K562 (cell line): ENCODE results near the gene HDAC1. TPM values are rescaled to one million over a fixed set of nuclear protein-coding genes. Genes with fewer than 3 reads are reported as not detected.

Source experiments
- ATAC-seq: fragments of 200-7000 bp; cut with Tn5 transposase; 3 replicates; pipeline ENCODE4 v1.9.1; 2020; ENCODE audit warnings: moderate library complexity
- BruUV-seq: library from RNA; stranded (reverse); fragments of 400-500 nt; replicated peaks from 2 replicates; lab custom pipeline; 2021; lab: Mats Ljungman, UMichigan
- CTCF ChIA-PET: fragments of 300-600 bp; formaldehyde crosslinking; extraction: SDS; loops from one replicate; lab custom pipeline; 2021; ENCODE audit warnings: low intra/inter-chr PET ratio; lab: Yijun Ruan, JAX
- POLR2A ChIA-PET: fragments of 300-600, 350-650 bp; sonication (Branson Sonifier 250); formaldehyde crosslinking; extraction: SDS; loops from one replicate; lab custom pipeline; 2021; ENCODE audit warnings: antibody characterized with exemption, inconsistent platforms; lab: Yijun Ruan, JAX
- DNase-seq, 4 experiments: peaks; one replicate each; pipeline versions ENCODE4 v3.0.0 to v3.0.0-alpha.2; 2011 to 2018; ENCODE audit warnings: low spot score in 3 of 4, mixed read lengths in 3 of 4; ENCODE audit errors: extremely low read depth in 1 of 4
- FAIRE-seq: peaks from 2 replicates; lab custom pipeline; 2011; peaks lifted over from hg19 to GRCh38; lab: Jason Lieb, UNC
- H2AFZ ChIP-seq: 2 replicates; pipeline ENCODE4 v1.6.0; 2011; ENCODE audit warnings: low read depth, low read length, control low read depth, inconsistent platforms
- H3K27ac ChIP-seq: fragments of 200-600 bp; 3 replicates; pipeline ENCODE4 v1.8.0; 2011; ENCODE audit warnings: low read depth, mild to moderate bottlenecking, control low read depth, inconsistent platforms, low read length, moderate library complexity, mixed read lengths; ENCODE audit errors: extremely low read depth
- H3K27me3 ChIP-seq, 2 experiments: fragments of 300-600 bp in 1 of 2; 2 replicates in 1 of 2; 3 replicates in 1 of 2; pipeline versions ENCODE4 v1.6.0 to v1.8.0; 2011; ENCODE audit warnings: inconsistent platforms in 2 of 2, low read length in 2 of 2, mild to moderate bottlenecking in 1 of 2, mixed read lengths in 1 of 2, moderate library complexity in 1 of 2; ENCODE audit not compliant: control insufficient read depth in 2 of 2, insufficient read depth in 2 of 2
- H3K36me3 ChIP-seq: fragments of 300-600 bp; 3 replicates; pipeline ENCODE4 v1.8.0; 2011; ENCODE audit warnings: mild to moderate bottlenecking, low read length, inconsistent platforms; ENCODE audit not compliant: control insufficient read depth, insufficient read depth
- H3K4me1 ChIP-seq, 2 experiments: fragments of 200-600 bp in 1 of 2; replicated peaks in 1 of 2; 2 replicates in 1 of 2; 3 replicates in 1 of 2; pipeline versions ENCODE4 v1.5.1 to v1.8.0; 2011; ENCODE audit warnings: inconsistent platforms in 2 of 2, low read length in 2 of 2, mild to moderate bottlenecking in 1 of 2, mixed read lengths in 1 of 2, moderate library complexity in 1 of 2; ENCODE audit not compliant: control insufficient read depth in 2 of 2, insufficient read depth in 2 of 2
- H3K4me2 ChIP-seq: 2 replicates; pipeline ENCODE4 v1.6.1; 2011; ENCODE audit warnings: low read length, control low read depth, inconsistent platforms, mixed read lengths; ENCODE audit not compliant: insufficient read depth
- H3K4me3 ChIP-seq: fragments of 200-600 bp; sonication (generic), shearing (Covaris generic); 2 replicates; pipeline ENCODE4 v1.5.1; 2016; ENCODE audit warnings: control low read depth, inconsistent platforms
- H3K79me2 ChIP-seq: fragments of 200-600 bp; 3 replicates; pipeline ENCODE4 v1.8.0; 2011; ENCODE audit warnings: low read length, inconsistent platforms; ENCODE audit not compliant: control insufficient read depth, insufficient read depth
- H3K9ac ChIP-seq, 2 experiments: 2 replicates each; pipeline versions ENCODE4 v1.6.0 to v1.6.1; 2011; ENCODE audit warnings: low read depth in 2 of 2, low read length in 2 of 2, control low read depth in 1 of 2, inconsistent platforms in 1 of 2, mild to moderate bottlenecking in 1 of 2, mixed read lengths in 1 of 2; ENCODE audit not compliant: insufficient read depth in 1 of 2
- H3K9me1 ChIP-seq: one replicate; pipeline ENCODE4 v1.6.0; 2011; ENCODE audit warnings: inconsistent platforms, mild to moderate bottlenecking, low read length, moderate library complexity; ENCODE audit not compliant: control insufficient read depth, insufficient read depth
- H3K9me3 ChIP-seq: replicated peaks from 2 replicates; pipeline ENCODE4 v1.5.1; 2011; ENCODE audit warnings: low read depth, low read length, inconsistent platforms; ENCODE audit not compliant: control insufficient read depth, insufficient read depth
- H4K20me1 ChIP-seq: replicated peaks from 2 replicates; pipeline ENCODE4 v1.6.1; 2011; ENCODE audit warnings: low read length, inconsistent platforms, mixed read lengths; ENCODE audit not compliant: control insufficient read depth, insufficient read depth
- CC2D1A ChIP-seq: fragments of 450-650 bp; IDR thresholded peaks from 2 replicates; pipeline ENCODE4 v1.6.1; 2017; ENCODE audit warnings: mild to moderate bottlenecking
- POLR2B ChIP-seq: fragments of 450-650 bp; IDR thresholded peaks from 2 replicates; pipeline ENCODE4 v1.6.1; 2018; ENCODE audit warnings: low read depth; ENCODE audit not compliant: partially characterized antibody
- SMAD1 ChIP-seq: fragments of 150-350 bp; IDR thresholded peaks from 2 replicates; pipeline ENCODE4 v1.6.1; 2014; ENCODE audit warnings: low read length, low read depth; ENCODE audit not compliant: partially characterized antibody
- ZNF586 ChIP-seq: fragments of 450-650 bp; formaldehyde crosslinking; conservative IDR thresholded peaks from 2 replicates; pipeline ENCODE4 v1.4.0; 2020; ENCODE audit warnings: mild to moderate bottlenecking, moderate library complexity
- ZNF76 ChIP-seq: fragments of 250-450 bp; sonication (Bioruptor Pico); IDR thresholded peaks from 2 replicates; pipeline ENCODE4 v1.4.0; 2020; ENCODE audit warnings: mild to moderate bottlenecking, moderate library complexity, borderline replicate concordance
- WGBS: fragments of 100-300 bp; shearing (Covaris generic); methylation state at CpG from one replicate; pipeline ENCODE4 v1.1.6; 2016; ENCODE audit warnings: low coverage, mixed read lengths; ENCODE audit not compliant: insufficient coverage; ENCODE audit errors: missing lambda C conversion rate; 5-methylcytosine and 5-hydroxymethylcytosine counted together
- in situ Hi-C: fragments of 300-500 bp; cut with MboI; formaldehyde crosslinking; loops from 4 replicates; pipeline ENCODE4 v1.15.0; 2018; ENCODE audit warnings: inconsistent platforms, mixed read lengths
- intact Hi-C: fragments of 100-400 bp; cut with micrococcal nuclease; formaldehyde crosslinking; loops from 2 replicates; pipeline ENCODE4 v1.14.2; 2022
- polyA plus RNA-seq, 8 experiments: library from polyadenylated mRNA; depleted of rRNA in 4 of 8; stranded (reverse) in 5 of 8; unstranded in 3 of 8; fragments of >200 nt; fragmentation: Nextera tagmentation in 2 of 8; fragmentation: Illumina TruSeq in 1 of 8; extraction: Ambion mirVana in 2 of 8; extraction: Trizol in 1 of 8; gene quantifications; 2 replicates each; pipeline versions ENCODE4 v1.2.1 to v1.2.3, GENCODE V29; 2011 to 2014; ENCODE audit warnings: inconsistent platforms in 1 of 8, missing spikeins in 1 of 8
- total RNA-seq, 7 experiments: library from RNA; depleted of rRNA in 6 of 7; stranded (reverse); fragments of >200 nt in 6 of 7; fragmentation: Illumina TruSeq in 2 of 7; extraction: Trizol in 2 of 7; gene quantifications; 2 replicates each; pipeline versions ENCODE4 v1.2.1 to v1.2.3, GENCODE V29; 2011 to 2021; ENCODE audit warnings: low replicate concordance in 1 of 7
- TF ChIP-seq, protein P1 (sequence below): fragments of 200-800 bp; sonication (Bioruptor generic); IDR thresholded peaks from 2 replicates; pipeline ENCODE4 v1.6.1; 2017; ENCODE audit warnings: missing genetic modification characterization, missing compliant biosample characterization
- TF ChIP-seq, protein P2 (sequence below): fragments of 450-650 bp; formaldehyde crosslinking; IDR thresholded peaks from 2 replicates; pipeline ENCODE4 v1.4.0; 2020; ENCODE audit warnings: mild to moderate bottlenecking, mixed read lengths
- TF ChIP-seq, protein P3 (sequence below), 2 experiments: fragments of 450-650 bp; IDR thresholded peaks; 2 replicates each; pipeline ENCODE4 v1.6.1; 2018; ENCODE audit warnings: mild to moderate bottlenecking in 2 of 2, low read depth in 1 of 2; ENCODE audit not compliant: partially characterized antibody in 2 of 2

Gene HDAC1
- total and polyA plus RNA-seq, 9 of the 15 experiments (the other 6 are each of a cell fraction or from before 2014, with no cell fraction given), result 169 to 384 (median 193) TPM

DNA sequence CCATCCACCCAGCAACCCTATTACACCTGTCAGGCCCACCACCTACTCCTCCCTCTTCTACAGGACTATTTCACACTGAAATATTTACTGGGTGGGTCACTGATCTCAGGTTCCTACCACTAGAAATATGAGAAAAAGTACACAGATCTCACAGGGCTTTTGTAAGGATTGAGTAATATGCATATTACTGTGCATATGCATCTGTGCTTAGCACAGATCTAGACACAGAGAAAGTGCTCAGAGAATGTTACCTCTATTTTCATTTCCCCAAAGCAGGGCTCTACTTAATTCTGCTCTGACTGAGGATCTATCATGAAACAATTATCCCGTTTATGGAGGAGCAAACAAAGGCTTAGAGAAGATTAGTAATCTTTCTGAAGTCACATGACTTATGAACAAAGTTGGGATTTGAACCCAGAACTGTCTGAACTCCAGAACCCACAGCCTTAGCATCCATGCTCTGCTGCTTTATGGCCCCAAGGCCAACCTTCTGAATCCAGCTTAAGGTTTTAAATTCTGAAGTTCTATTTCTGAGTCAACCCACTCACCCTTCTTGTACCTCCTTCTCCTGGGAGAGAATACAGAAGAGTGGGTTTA lies 82.2 kb downstream of the HDAC1 start:
- FAIRE-seq (no peak), DNase-seq (no peak), ATAC-seq (no peak)
- no peaks in the 10 kb centered on the region for H3K9me1 ChIP-seq
- no peaks in the 10 kb centered on the region for H3K27me3 ChIP-seq
- H3K79me2 ChIP-seq, result no peaks in the 10 kb centered on the region
- no peak overlapping the region for H3K4me2 ChIP-seq
- TF ChIP-seq SMAD1 (no peak), POLR2B (no peak), CC2D1A (no peak), ZNF586 (no peak), ZNF76 (no peak)
- TF ChIP-seq, protein P1, sequence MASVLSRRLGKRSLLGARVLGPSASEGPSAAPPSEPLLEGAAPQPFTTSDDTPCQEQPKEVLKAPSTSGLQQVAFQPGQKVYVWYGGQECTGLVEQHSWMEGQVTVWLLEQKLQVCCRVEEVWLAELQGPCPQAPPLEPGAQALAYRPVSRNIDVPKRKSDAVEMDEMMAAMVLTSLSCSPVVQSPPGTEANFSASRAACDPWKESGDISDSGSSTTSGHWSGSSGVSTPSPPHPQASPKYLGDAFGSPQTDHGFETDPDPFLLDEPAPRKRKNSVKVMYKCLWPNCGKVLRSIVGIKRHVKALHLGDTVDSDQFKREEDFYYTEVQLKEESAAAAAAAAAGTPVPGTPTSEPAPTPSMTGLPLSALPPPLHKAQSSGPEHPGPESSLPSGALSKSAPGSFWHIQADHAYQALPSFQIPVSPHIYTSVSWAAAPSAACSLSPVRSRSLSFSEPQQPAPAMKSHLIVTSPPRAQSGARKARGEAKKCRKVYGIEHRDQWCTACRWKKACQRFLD (CRISPR knock-in tag), result no peak
- TF ChIP-seq, protein P2, sequence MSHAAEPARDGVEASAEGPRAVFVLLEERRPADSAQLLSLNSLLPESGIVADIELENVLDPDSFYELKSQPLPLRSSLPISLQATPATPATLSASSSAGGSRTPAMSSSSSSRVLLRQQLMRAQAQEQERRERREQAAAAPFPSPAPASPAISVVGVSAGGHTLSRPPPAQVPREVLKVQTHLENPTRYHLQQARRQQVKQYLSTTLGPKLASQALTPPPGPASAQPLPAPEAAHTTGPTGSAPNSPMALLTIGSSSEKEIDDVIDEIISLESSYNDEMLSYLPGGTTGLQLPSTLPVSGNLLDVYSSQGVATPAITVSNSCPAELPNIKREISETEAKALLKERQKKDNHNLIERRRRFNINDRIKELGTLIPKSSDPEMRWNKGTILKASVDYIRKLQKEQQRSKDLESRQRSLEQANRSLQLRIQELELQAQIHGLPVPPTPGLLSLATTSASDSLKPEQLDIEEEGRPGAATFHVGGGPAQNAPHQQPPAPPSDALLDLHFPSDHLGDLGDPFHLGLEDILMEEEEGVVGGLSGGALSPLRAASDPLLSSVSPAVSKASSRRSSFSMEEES (CRISPR knock-in tag), result peak; percentile 90
- TF ChIP-seq, protein P3, sequence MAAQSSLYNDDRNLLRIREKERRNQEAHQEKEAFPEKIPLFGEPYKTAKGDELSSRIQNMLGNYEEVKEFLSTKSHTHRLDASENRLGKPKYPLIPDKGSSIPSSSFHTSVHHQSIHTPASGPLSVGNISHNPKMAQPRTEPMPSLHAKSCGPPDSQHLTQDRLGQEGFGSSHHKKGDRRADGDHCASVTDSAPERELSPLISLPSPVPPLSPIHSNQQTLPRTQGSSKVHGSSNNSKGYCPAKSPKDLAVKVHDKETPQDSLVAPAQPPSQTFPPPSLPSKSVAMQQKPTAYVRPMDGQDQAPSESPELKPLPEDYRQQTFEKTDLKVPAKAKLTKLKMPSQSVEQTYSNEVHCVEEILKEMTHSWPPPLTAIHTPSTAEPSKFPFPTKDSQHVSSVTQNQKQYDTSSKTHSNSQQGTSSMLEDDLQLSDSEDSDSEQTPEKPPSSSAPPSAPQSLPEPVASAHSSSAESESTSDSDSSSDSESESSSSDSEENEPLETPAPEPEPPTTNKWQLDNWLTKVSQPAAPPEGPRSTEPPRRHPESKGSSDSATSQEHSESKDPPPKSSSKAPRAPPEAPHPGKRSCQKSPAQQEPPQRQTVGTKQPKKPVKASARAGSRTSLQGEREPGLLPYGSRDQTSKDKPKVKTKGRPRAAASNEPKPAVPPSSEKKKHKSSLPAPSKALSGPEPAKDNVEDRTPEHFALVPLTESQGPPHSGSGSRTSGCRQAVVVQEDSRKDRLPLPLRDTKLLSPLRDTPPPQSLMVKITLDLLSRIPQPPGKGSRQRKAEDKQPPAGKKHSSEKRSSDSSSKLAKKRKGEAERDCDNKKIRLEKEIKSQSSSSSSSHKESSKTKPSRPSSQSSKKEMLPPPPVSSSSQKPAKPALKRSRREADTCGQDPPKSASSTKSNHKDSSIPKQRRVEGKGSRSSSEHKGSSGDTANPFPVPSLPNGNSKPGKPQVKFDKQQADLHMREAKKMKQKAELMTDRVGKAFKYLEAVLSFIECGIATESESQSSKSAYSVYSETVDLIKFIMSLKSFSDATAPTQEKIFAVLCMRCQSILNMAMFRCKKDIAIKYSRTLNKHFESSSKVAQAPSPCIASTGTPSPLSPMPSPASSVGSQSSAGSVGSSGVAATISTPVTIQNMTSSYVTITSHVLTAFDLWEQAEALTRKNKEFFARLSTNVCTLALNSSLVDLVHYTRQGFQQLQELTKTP (IDR thresholded peaks at IDR 0.05; ENCODE audit: low read depth in 1 of 2, partially characterized antibody in 2 of 2), result no peak
- no peak overlapping the region for H3K9ac ChIP-seq
- POLR2A ChIA-PET, result interaction anchor here (0.7 to 1.2 kb wide), 3 partner anchors 12 to 436 kb away, joined by 3 to 6 read pairs (median 3); partner anchors contain the start of gene PTP4A2
- H3K36me3 ChIP-seq, result peaks cover 88% of the 10 kb centered on the region
- no peak overlapping the region for H3K27ac ChIP-seq
- CTCF ChIA-PET, result no interaction called here
- no peak overlapping the region for H3K4me3 ChIP-seq
- H2AFZ ChIP-seq, result no peak overlapping the region
- 53% methylated on average over 1 of the region's 1 CpG for WGBS
- 0 out of 2 replicates have a peak, but pooled peaks cover 5% of the 10 kb centered on the region for H4K20me1 ChIP-seq
- in situ Hi-C loops, result no loop called here
- BruUV-seq, result TSS peak; percentile 15
- no peaks in the 10 kb centered on the region for H3K4me1 ChIP-seq
- H3K9me3 ChIP-seq, result no peaks in the 10 kb centered on the region
- intact Hi-C loops, result no loop called here
